GM12873 (cell line): ENCODE results near the gene JKAMP.

Experiments
- TF ChIP-seq, protein P1 (sequence below): IDR thresholded peaks from 2 replicates; pipeline ENCODE4 v1.5.1; 2012; ENCODE audit warnings: low read depth, mild to moderate bottlenecking, moderate library complexity, low read length, control low read depth; ENCODE audit not compliant: insufficient read depth; ENCODE audit errors: missing control alignments

Gene JKAMP

DNA sequence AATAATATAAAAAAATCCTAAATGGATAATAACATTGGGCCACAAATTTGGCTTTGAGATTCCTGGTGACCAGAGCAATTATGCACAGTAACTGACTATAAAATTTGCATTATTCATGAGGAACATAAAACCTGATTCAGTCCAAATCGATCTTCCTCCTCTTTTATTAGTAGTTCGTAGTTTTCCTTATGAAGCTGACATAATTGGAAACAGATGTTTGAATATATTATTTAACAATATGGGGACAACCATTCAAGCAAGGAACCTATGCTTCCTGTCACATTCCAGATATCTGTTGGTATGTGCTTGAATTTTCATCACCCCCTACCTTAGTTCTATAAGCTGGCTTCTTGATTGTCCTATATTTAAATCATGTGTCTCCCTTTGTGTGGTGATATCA, 57.4 kb downstream of the JKAMP start:
- TF ChIP-seq, protein P1, sequence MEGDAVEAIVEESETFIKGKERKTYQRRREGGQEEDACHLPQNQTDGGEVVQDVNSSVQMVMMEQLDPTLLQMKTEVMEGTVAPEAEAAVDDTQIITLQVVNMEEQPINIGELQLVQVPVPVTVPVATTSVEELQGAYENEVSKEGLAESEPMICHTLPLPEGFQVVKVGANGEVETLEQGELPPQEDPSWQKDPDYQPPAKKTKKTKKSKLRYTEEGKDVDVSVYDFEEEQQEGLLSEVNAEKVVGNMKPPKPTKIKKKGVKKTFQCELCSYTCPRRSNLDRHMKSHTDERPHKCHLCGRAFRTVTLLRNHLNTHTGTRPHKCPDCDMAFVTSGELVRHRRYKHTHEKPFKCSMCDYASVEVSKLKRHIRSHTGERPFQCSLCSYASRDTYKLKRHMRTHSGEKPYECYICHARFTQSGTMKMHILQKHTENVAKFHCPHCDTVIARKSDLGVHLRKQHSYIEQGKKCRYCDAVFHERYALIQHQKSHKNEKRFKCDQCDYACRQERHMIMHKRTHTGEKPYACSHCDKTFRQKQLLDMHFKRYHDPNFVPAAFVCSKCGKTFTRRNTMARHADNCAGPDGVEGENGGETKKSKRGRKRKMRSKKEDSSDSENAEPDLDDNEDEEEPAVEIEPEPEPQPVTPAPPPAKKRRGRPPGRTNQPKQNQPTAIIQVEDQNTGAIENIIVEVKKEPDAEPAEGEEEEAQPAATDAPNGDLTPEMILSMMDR = no peak

DNA sequence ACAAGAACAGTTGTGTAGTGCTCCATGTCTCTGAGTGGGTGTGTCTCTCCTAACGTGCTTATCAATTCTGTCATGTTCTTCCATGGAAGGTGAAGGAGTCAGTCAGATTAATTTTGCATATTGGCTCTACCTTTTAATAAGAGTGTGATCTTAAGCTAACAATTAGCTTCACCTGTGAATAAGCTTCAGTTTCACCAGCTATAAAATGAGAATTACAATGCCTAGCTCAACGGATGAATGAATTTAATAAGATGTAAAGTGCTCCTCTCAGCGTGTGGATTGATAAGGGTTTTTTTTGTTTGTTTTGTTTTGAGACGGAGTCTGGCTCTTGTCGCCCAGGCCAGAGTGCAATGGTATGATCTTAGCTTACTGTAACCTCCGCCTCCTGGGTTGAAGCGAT, 59.6 kb downstream of the JKAMP start:
- TF ChIP-seq, protein P1 = no peak

DNA sequence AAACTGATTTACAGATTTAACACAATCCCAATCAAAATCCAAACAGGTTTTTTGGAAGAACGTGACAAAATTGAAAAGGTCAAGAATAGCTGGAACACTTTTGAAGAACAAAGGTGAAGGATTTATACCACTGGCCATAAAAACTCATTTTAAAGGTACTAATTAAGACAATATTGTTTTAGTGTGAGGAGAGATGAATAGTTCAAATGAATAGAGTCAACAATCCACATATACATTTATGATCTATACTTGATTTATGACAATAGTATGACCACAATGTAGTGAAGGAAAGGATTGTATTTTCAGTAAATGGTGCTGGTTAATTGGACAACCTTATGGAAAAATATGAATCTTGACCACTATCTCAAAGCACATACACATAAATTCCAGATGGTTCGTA, 63.0 kb downstream of the JKAMP start:
- TF ChIP-seq, protein P1 = no peak
